Naive thymus-derived CD4-positive, alpha-beta T cell (primary cell): Measurements from ENCODE around the gene ZNF860. TPM values are rescaled to one million over a fixed set of nuclear protein-coding genes. Genes with fewer than 3 reads are reported as not detected.

Experiments used
- ATAC-seq: fragments of 150-1000 bp; cut with Tn5 transposase; 2 replicates; pipeline ENCODE4 v1.10.0; 2021; ENCODE audit warnings: mild to moderate bottlenecking, moderate library complexity
- CTCF ChIA-PET: fragments of 350-600 bp; sonication (Branson Sonifier 250); formaldehyde crosslinking; loops from one replicate; lab custom pipeline; 2021; ENCODE audit warnings: antibody characterized with exemption; lab: Charles Lee
- POLR2A ChIA-PET: fragments of 350-600 bp; sonication (Branson Sonifier 250); formaldehyde crosslinking; loops from one replicate; lab custom pipeline; 2021; ENCODE audit warnings: antibody characterized with exemption, inconsistent platforms; lab: Charles Lee
- DNase-seq, 9 donors: peaks; one replicate each; pipeline versions ENCODE4 v3.0.0 to v3.0.0-alpha.2; 2020 to 2022; ENCODE audit warnings: mixed read lengths in 1 of 9
- H3K27ac ChIP-seq: one replicate; pipeline ENCODE4 v1.7.0; 2013; ENCODE audit warnings: mild to moderate bottlenecking, low read depth, low read length, moderate library complexity
- H3K27me3 ChIP-seq, 2 donors: one replicate each; pipeline ENCODE4 v1.7.0; 2013; ENCODE audit warnings: low read length in 2 of 2, mild to moderate bottlenecking in 2 of 2, moderate library complexity in 2 of 2; ENCODE audit not compliant: control insufficient read depth in 2 of 2, insufficient read depth in 2 of 2
- H3K36me3 ChIP-seq, 3 experiments: 1 replicate in 2 of 3; 2 replicates in 1 of 3; pipeline ENCODE4 v1.7.0; 2013; ENCODE audit warnings: low read length in 3 of 3, mild to moderate bottlenecking in 3 of 3, moderate library complexity in 1 of 3; ENCODE audit not compliant: insufficient read depth in 3 of 3, control insufficient read depth in 2 of 3
- H3K4me1 ChIP-seq, 2 donors: one replicate each; pipeline ENCODE4 v1.7.0; 2013; ENCODE audit warnings: low read length in 2 of 2, mild to moderate bottlenecking in 2 of 2, moderate library complexity in 1 of 2; ENCODE audit not compliant: control insufficient read depth in 2 of 2, insufficient read depth in 2 of 2
- H3K4me3 ChIP-seq: 2 replicates; pipeline ENCODE4 v1.7.0; 2013; ENCODE audit warnings: mild to moderate bottlenecking, low read length
- H3K9me3 ChIP-seq, 3 experiments: 1 replicate in 2 of 3; 2 replicates in 1 of 3; pipeline ENCODE4 v1.7.0; 2013; ENCODE audit warnings: low read length in 3 of 3; ENCODE audit not compliant: control insufficient read depth in 2 of 3
- H3K27ac Mint-ChIP-seq, 9 donors: one replicate each; pipeline ENCODE4 v1.8.0; 2020 to 2022; ENCODE audit warnings: mixed read lengths in 9 of 9, mild to moderate bottlenecking in 8 of 9, moderate library complexity in 5 of 9, inconsistent platforms in 2 of 9
- H3K27me3 Mint-ChIP-seq, 5 donors: one replicate each; pipeline ENCODE4 v1.8.0; 2021 to 2022; ENCODE audit warnings: mixed read lengths in 5 of 5, mild to moderate bottlenecking in 1 of 5
- H3K36me3 Mint-ChIP-seq, 5 donors: one replicate each; pipeline ENCODE4 v1.8.0; 2020 to 2022; ENCODE audit warnings: mixed read lengths in 5 of 5, mild to moderate bottlenecking in 3 of 5, inconsistent platforms in 1 of 5
- H3K4me1 Mint-ChIP-seq, 7 donors: one replicate each; pipeline ENCODE4 v1.8.0; 2020 to 2022; ENCODE audit warnings: mixed read lengths in 7 of 7, mild to moderate bottlenecking in 3 of 7, inconsistent platforms in 1 of 7
- H3K4me3 Mint-ChIP-seq, 10 donors: one replicate each; pipeline ENCODE4 v1.8.0; 2020 to 2022; ENCODE audit warnings: mild to moderate bottlenecking in 10 of 10, mixed read lengths in 10 of 10, moderate library complexity in 6 of 10, inconsistent platforms in 2 of 10
- H3K9me3 Mint-ChIP-seq, 11 donors: one replicate each; pipeline ENCODE4 v1.8.0; 2020 to 2022; ENCODE audit warnings: mixed read lengths in 11 of 11, mild to moderate bottlenecking in 4 of 11, inconsistent platforms in 1 of 11, moderate library complexity in 1 of 11
- intact Hi-C, 2 donors: fragments of 100-400 bp; cut with micrococcal nuclease; formaldehyde crosslinking; loops; one replicate each; pipeline ENCODE4 v1.15.1; 2023
- polyA plus RNA-seq, 2 donors: library from polyadenylated mRNA; unstranded; fragments of 300-500 nt; fragmentation: Illumina TruSeq; gene quantifications; one replicate each; pipeline ENCODE4 v1.2.3, GENCODE V29; 2021
- total RNA-seq, 6 experiments: library from RNA in 5 of 6; stranded (reverse) in 5 of 6; gene quantifications; 1 replicate in 5 of 6; 2 replicates in 1 of 6; pipeline ENCODE4 v1.2.3 and lab custom pipeline; 2021 to 2026

The ZNF860 gene
- under 1 TPM in 3 of 5 experiments, not detected in 2; 0.11 to 0.32 (median 0.15) TPM for total RNA-seq
- polyA plus RNA-seq: not detected
- not detected for total RNA-seq (lab: John Stamatoyannopoulos, UW)

DNA sequence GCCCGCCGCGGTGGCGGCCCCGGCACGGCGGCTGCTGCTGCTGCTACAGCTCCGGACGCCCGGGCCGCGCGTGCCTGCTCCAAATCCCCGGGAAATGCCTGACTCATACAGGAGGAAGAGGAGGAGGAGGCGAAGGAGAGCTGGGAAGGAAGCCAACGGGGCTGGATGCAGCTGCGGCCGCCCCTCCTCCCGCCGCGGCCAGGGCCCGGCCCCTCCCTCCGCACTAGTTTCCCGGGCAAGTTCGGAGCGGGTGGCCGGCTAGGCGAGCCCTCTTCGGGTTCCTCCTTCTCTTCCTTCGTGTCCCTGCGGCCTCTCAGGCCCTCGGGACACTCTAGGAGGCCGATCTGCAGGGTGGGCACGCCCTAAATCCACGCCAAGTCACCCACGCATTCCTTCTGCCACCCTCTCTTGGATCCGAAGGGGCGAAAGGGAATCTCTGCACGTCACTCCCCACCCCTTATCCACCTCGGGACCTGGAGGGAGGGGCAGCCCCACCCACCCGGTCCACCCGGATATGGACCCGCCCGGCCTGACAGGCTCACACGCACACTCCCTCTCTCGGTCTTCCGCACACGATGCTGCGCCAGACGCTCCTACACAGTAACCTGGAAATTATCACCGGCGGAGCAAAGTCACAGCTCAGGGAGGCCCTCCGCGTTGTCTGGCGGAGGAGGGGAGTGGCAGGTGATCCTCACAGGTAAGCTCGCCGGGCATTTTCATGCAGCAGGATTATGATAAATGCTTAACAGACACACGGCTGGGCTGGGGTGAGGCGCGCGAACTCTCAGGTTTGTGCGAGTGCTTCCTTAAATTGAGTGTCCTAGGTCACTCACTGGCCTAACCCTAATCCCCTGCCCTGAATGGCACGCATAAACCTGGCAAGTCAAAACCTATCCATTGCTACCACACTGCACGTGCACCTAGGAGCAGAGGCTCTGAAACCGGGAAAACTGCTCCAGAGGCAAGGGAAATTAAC, at the start of gene ZNF860, which contains the start of gene OSBPL10:
Gene ZNF860 (plus strand): TSS at position 545 of the 976 bp plus-strand sequence. CDS start 7,330 bp downstream, outside the sequence.
Gene OSBPL10 (minus strand): TSS at position 57 of the 976 bp plus-strand sequence. CDS start 83 bp downstream, outside the sequence.
- intact Hi-C loops: loop anchor here in 1 of 2 donors (2.0 kb wide), 1 partner anchor 63 kb away; no protein-coding TSS in a partner anchor
- H3K27ac Mint-ChIP-seq: peak within 1 kb of the TSS in 3 of 9 donors; percentile 10 to 84 (median 16)
- H3K27me3 Mint-ChIP-seq: peaks cover 24 to 57% (median 39%) of the 10 kb centered on the region in 5 donors
- H3K4me3 Mint-ChIP-seq: peak within 1 kb of the TSS; percentile 82 to 95 (median 88)
- H3K36me3 Mint-ChIP-seq: peaks cover 0 to 4% (median 0%) of the 10 kb centered on the region in 5 donors
- peaks cover 0 to 26% (median 12%) of the 10 kb centered on the region in 7 donors for H3K4me1 Mint-ChIP-seq
- no peaks in the 10 kb centered on the region for H3K36me3 ChIP-seq
- peaks cover 0 to 2% (median 0%) of the 10 kb centered on the region in 11 donors for H3K9me3 Mint-ChIP-seq
- POLR2A ChIA-PET: no interaction called here
- ATAC-seq: peak; percentile 63
- DNase-seq: peak in 6 of 9 donors; percentile 2 to 32 (median 8)
- H3K9me3 ChIP-seq: no peaks in the 10 kb centered on the region
- H3K4me3 ChIP-seq: peak within 1 kb of the TSS; percentile 56
- no peak within 1 kb of the TSS for H3K27ac ChIP-seq
- H3K4me1 ChIP-seq: no peaks in the 10 kb centered on the region
- peaks cover 8 to 9% of the 10 kb centered on the region in 2 donors for H3K27me3 ChIP-seq
- CTCF ChIA-PET: interaction anchor here (0.6 to 1.2 kb wide), 3 partner anchors 36 to 1786 kb away, joined by 3 read pairs; no protein-coding TSS in a partner anchor

GRCh38 chr3:31932990-31933389, 48.6 kb upstream of the ZNF860 start:
- no peaks in the 10 kb centered on the region for H3K27me3 ChIP-seq
- peaks cover 0 to 16% (median 0%) of the 10 kb centered on the region in 7 donors for H3K4me1 Mint-ChIP-seq
- peaks cover 0 to 4% (median 0%) of the 10 kb centered on the region in 5 donors for H3K27me3 Mint-ChIP-seq
- H3K4me3 ChIP-seq: no peak overlapping the region
- no peaks in the 10 kb centered on the region for H3K9me3 ChIP-seq
- H3K4me1 ChIP-seq: no peaks in the 10 kb centered on the region
- no peak for DNase-seq
- intact Hi-C loops: no loop called here
- no peak overlapping the region for H3K27ac ChIP-seq
- ChIA-PET POLR2A (no interaction called here), CTCF (no interaction called here)
- H3K27ac Mint-ChIP-seq: no peak overlapping the region
- no peak for ATAC-seq
- H3K36me3 ChIP-seq: no peaks in the 10 kb centered on the region
- H3K9me3 Mint-ChIP-seq: no peaks in the 10 kb centered on the region
- H3K36me3 Mint-ChIP-seq: peaks cover 0 to 2% (median 0%) of the 10 kb centered on the region in 5 donors
- H3K4me3 Mint-ChIP-seq: no peak overlapping the region

DNA sequence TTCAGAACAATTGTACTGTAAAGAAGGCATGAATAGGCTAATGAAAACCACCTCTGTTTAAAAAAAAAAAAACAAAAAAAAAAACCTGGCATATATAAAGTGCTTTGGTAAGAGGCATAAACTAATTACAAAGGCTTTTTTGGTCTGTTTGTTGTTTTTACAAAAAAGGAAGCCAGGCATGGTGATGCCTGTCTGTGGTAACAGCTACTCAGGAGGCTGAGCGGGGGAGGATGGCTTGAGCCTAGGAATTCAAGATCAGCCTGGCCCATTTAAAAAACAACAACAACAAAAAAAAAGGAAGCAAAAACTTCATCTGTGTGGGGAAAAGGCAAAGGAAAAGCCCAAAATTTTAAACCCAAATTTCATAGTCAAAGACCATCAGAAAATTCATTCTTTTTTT, 47.5 kb upstream of the ZNF860 start:
- Mint-ChIP-seq H3K27me3 (peaks cover 0 to 4% (median 0%) of the 10 kb centered on the region in 5 donors), H3K27ac (peak overlapping the region in 1 of 9 donors; percentile 32), H3K9me3 (no peaks in the 10 kb centered on the region), H3K4me3 (no peak overlapping the region), H3K4me1 (peaks cover 0 to 13% (median 0%) of the 10 kb centered on the region in 7 donors), H3K36me3 (no peaks in the 10 kb centered on the region)
- intact Hi-C loops: no loop called here
- ATAC-seq: no peak
- no peaks in the 10 kb centered on the region for H3K27me3 ChIP-seq
- H3K4me3 ChIP-seq: no peak overlapping the region
- peak in 1 of 9 donors; percentile 26 for DNase-seq
- no peaks in the 10 kb centered on the region for H3K9me3 ChIP-seq
- ChIA-PET POLR2A (no interaction called here), CTCF (interaction anchor here (0.6 kb wide), 1 partner anchor 1870 kb away, joined by 3 read pairs; no protein-coding TSS in a partner anchor)
- no peak overlapping the region for H3K27ac ChIP-seq
- H3K36me3 ChIP-seq: no peaks in the 10 kb centered on the region
- H3K4me1 ChIP-seq: no peaks in the 10 kb centered on the region

DNA sequence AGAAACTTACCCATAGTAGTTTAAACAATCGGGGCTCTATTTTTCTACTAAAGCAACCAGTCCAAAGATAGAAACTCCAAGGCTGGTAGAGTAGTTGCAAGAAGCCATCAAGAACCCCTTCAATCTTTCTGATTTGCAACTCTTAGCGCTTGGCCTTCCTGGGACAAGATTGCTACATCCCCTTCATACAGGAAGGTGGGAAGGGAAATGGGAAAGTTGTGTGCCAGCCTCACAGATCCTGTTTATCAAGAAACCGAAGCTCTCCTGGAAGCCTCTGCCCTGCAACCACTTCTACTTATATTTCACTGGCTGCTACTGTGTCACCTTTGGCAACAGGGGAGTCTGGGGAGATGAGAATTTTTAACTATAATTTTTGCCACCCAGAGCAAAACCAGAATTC, 46.7 kb upstream of the ZNF860 start:
- DNase-seq (no peak), ATAC-seq (no peak)
- no peaks in the 10 kb centered on the region for H3K36me3 ChIP-seq
- peaks cover 0 to 13% (median 0%) of the 10 kb centered on the region in 7 donors for H3K4me1 Mint-ChIP-seq
- H3K36me3 Mint-ChIP-seq: no peaks in the 10 kb centered on the region
- intact Hi-C loops: no loop called here
- ChIA-PET CTCF (interaction anchor here (0.6 kb wide), 1 partner anchor 1871 kb away, joined by 3 read pairs; no protein-coding TSS in a partner anchor), POLR2A (no interaction called here)
- H3K27ac Mint-ChIP-seq: no peak overlapping the region
- H3K4me1 ChIP-seq: no peaks in the 10 kb centered on the region
- H3K9me3 Mint-ChIP-seq: no peaks in the 10 kb centered on the region
- H3K4me3 Mint-ChIP-seq: no peak overlapping the region
- no peak overlapping the region for H3K4me3 ChIP-seq
- no peak overlapping the region for H3K27ac ChIP-seq
- H3K9me3 ChIP-seq: no peaks in the 10 kb centered on the region
- no peaks in the 10 kb centered on the region for H3K27me3 ChIP-seq
- H3K27me3 Mint-ChIP-seq: peaks cover 0 to 4% (median 0%) of the 10 kb centered on the region in 5 donors

- DNase-seq (no peak), ATAC-seq (no peak)
- H3K9me3 ChIP-seq: no peaks in the 10 kb centered on the region
- ChIA-PET CTCF (no interaction called here), POLR2A (no interaction called here)
- H3K4me3 Mint-ChIP-seq: no peak overlapping the region
- peaks cover 0 to 4% (median 0%) of the 10 kb centered on the region in 5 donors for H3K27me3 Mint-ChIP-seq
- no peak overlapping the region for H3K27ac ChIP-seq
- H3K4me1 Mint-ChIP-seq: peaks cover 0 to 11% (median 0%) of the 10 kb centered on the region in 7 donors
- no peaks in the 10 kb centered on the region for H3K27me3 ChIP-seq
- H3K9me3 Mint-ChIP-seq: no peaks in the 10 kb centered on the region
- H3K36me3 ChIP-seq: no peaks in the 10 kb centered on the region
- H3K36me3 Mint-ChIP-seq: no peaks in the 10 kb centered on the region
- intact Hi-C loops: no loop called here
- no peak overlapping the region for H3K27ac Mint-ChIP-seq
- no peaks in the 10 kb centered on the region for H3K4me1 ChIP-seq
- no peak overlapping the region for H3K4me3 ChIP-seq
Observed at GRCh38 chr3:31936420-31937060, 45.0 kb upstream of the ZNF860 start.

- Histone ChIP-seq H3K27me3 (no peaks in the 10 kb centered on the region), H3K36me3 (no peaks in the 10 kb centered on the region), H3K4me1 (no peaks in the 10 kb centered on the region), H3K27ac (no peak overlapping the region), H3K4me3 (no peak overlapping the region), H3K9me3 (no peaks in the 10 kb centered on the region)
- ChIA-PET CTCF (no interaction called here), POLR2A (no interaction called here)
- H3K9me3 Mint-ChIP-seq: no peaks in the 10 kb centered on the region
- intact Hi-C loops: no loop called here
- H3K4me3 Mint-ChIP-seq: no peak overlapping the region
- H3K36me3 Mint-ChIP-seq: no peaks in the 10 kb centered on the region
- no peak for DNase-seq
- H3K27me3 Mint-ChIP-seq: peaks cover 0 to 4% (median 0%) of the 10 kb centered on the region in 5 donors
- peaks cover 0 to 11% (median 0%) of the 10 kb centered on the region in 7 donors for H3K4me1 Mint-ChIP-seq
- no peak for ATAC-seq
- H3K27ac Mint-ChIP-seq: no peak overlapping the region
Observed at GRCh38 chr3:31937225-31937624, 44.3 kb upstream of the ZNF860 start.
